Suprapubic skin (tissue), 4 donors: Measurements from ENCODE around the gene PHACTR2.

Experiments used
- CTCF ChIP-seq, 2 donors: fragments of 200-600 bp in 1 of 2; fragments of 450-650 bp in 1 of 2; sonication (generic) in 1 of 2; IDR thresholded peaks; one replicate each; pipeline ENCODE4 v1.5.1; 2016 to 2019; ENCODE audit warnings: antibody characterized with exemption in 2 of 2, mild to moderate bottlenecking in 1 of 2, moderate library complexity in 1 of 2
- POLR2A ChIP-seq, 2 donors: fragments of 450-650 bp; IDR thresholded peaks; one replicate each; pipeline ENCODE4 v1.6.1; 2017; ENCODE audit warnings: antibody characterized with exemption in 2 of 2, mild to moderate bottlenecking in 2 of 2, moderate library complexity in 2 of 2
- POLR2AphosphoS5 ChIP-seq, 3 donors: sonication (generic); formaldehyde crosslinking; IDR thresholded peaks; one replicate each; pipeline ENCODE4 v1.6.1; 2017; ENCODE audit warnings: antibody characterized with exemption in 3 of 3

GRCh38 chr6:143647191-143647590, 30.6 kb upstream of the PHACTR2 start:
- TF ChIP-seq CTCF (IDR thresholded peaks at IDR 0.05) (no peak), POLR2A (IDR thresholded peaks at IDR 0.05) (no peak), POLR2AphosphoS5 (IDR thresholded peaks at IDR 0.05) (no peak)
